Stomach (tissue), 9 donors: ENCODE measurements around the gene DES. TPM values are rescaled to one million over a fixed set of nuclear protein-coding genes. Genes with fewer than 3 reads are reported as not detected.

ENCODE experiments used
- DNase-seq, 2 donors: peaks; one replicate each; pipeline versions ENCODE4 v3.0.0 to v3.0.0-alpha.2; 2013 to 2019
- H3K27ac ChIP-seq, 5 donors: fragments of 200-600 bp in 4 of 5; sonication (generic) in 4 of 5; one replicate each; pipeline ENCODE4 v1.5.1; 2013 to 2019; ENCODE audit warnings: mild to moderate bottlenecking in 1 of 5, moderate library complexity in 1 of 5
- H3K27me3 ChIP-seq, 3 donors: fragments of 200-600 bp; sonication (generic); one replicate each; pipeline ENCODE4 v1.5.1; 2017 to 2019; ENCODE audit warnings: mixed run types in 1 of 3
- H3K36me3 ChIP-seq, 4 donors: fragments of 200-600 bp; sonication (generic); 1 replicate in 3 of 4; 2 replicates in 1 of 4; pipeline ENCODE4 v1.5.1; 2016 to 2019
- H3K4me1 ChIP-seq, 4 donors: fragments of 200-600 bp; sonication (generic); one replicate each; pipeline ENCODE4 v1.5.1; 2016 to 2019
- H3K4me3 ChIP-seq, 4 donors: fragments of 200-600 bp; sonication (generic) in 3 of 4; one replicate each; pipeline ENCODE4 v1.5.1; 2016 to 2019; ENCODE audit warnings: mild to moderate bottlenecking in 1 of 4
- H3K9me3 ChIP-seq, 4 donors: fragments of 200-600 bp; sonication (generic); one replicate each; pipeline ENCODE4 v1.5.1; 2016 to 2019
- CTCF ChIP-seq, 7 experiments: fragments of 450-650 bp in 4 of 7; fragments of 200-600 bp in 3 of 7; sonication (generic) in 3 of 7; IDR thresholded peaks; one replicate each; pipeline ENCODE4 v1.5.1; 2016 to 2019; ENCODE audit warnings: antibody characterized with exemption in 7 of 7, control low read depth in 2 of 7, mild to moderate bottlenecking in 1 of 7
- EP300 ChIP-seq: sonication (generic); formaldehyde crosslinking; IDR thresholded peaks from one replicate; pipeline ENCODE4 v1.6.1; 2017; ENCODE audit warnings: antibody characterized with exemption
- POLR2A ChIP-seq, 4 donors: fragments of 450-650 bp; IDR thresholded peaks; one replicate each; pipeline ENCODE4 v1.6.1; 2016; ENCODE audit warnings: antibody characterized with exemption in 4 of 4, control low read depth in 2 of 4, mild to moderate bottlenecking in 1 of 4, moderate library complexity in 1 of 4
- POLR2AphosphoS5 ChIP-seq, 3 donors: sonication (generic); formaldehyde crosslinking; IDR thresholded peaks; one replicate each; pipeline ENCODE4 v1.6.1; 2016; ENCODE audit warnings: antibody characterized with exemption in 3 of 3
- WGBS, 5 donors: extraction: QIAGEN DNeasy Blood & Tissue Kit in 3 of 5; methylation state at CpG; one replicate each; pipeline versions ENCODE4 v1.1.5 to v1.1.7; 2013 to 2018; 5-methylcytosine and 5-hydroxymethylcytosine counted together
- intact Hi-C: fragments of 100-400 bp; cut with DNase I; formaldehyde crosslinking; loops from one replicate; pipeline ENCODE4 v1.15.1; 2023; ENCODE audit warnings: low total_unique reads
- polyA plus RNA-seq, 3 donors: library from polyadenylated mRNA; stranded (reverse); fragments of 200-250 nt; gene quantifications; one replicate each; pipeline ENCODE4 v1.2.3, GENCODE V29; 2013
- total RNA-seq, 5 donors: library from RNA; depleted of rRNA; stranded (reverse); fragments of >200 nt; gene quantifications; one replicate each; pipeline versions ENCODE4 v1.1.0 to v1.2.3, GENCODE V29; 2014 to 2016
- donor health status: healthy with polysubstance abuse.
- donor health status: Bipolar disorder and iron deficiency.
- donor health status: healthy.

DES gene
- total and polyA plus RNA-seq, 8 donors: 122 to 5,539 (median 1,138) TPM

DNA sequence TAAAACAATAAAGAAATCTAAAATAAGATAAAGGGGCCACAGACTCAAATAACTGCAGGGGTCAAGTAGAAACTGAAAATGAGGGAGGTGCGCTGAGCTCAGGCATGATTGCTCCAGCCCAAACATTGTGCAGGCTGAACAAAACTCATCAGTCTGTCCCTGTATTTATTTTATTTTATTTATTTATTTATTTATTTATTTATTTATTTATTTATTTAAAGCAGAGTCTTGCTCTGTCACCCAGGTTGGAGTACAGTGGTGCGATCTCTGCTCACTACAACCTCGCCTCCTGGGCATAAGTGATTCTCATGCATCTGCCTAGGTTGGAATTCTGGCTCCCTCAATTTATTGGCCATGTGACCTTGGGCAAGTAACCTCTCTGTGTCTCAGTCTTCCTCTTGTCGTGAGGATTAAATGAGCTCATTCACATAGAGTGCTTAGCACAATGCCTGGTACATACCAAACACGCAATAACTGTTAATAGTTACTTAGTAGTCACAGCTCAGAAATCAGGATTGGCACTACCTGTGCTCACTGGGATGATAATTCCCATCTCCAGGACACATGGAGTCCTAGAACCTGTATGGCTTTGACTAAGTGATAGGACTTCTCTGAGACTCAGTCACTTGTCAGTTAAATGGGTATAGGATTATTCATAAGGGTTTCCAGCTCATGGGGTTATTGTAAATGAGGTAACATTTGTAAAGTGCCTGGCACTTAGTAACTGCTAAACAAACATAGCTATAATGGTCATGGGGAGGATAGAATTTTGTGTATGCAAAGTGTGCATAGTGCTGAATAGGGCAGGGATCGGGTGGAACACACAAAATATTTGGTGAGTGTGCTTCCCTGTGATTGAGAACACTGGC, 22.4 kb downstream of the DES start:
- TF ChIP-seq POLR2AphosphoS5 (IDR thresholded peaks at IDR 0.05) (no peak), EP300 (no peak), POLR2A (IDR thresholded peaks at IDR 0.05) (no peak), CTCF (IDR thresholded peaks at IDR 0.05) (no peak)
- H3K27me3 ChIP-seq: peaks cover 0 to 81% (median 36%) of the 10 kb centered on the region in 3 donors
- DNase-seq: no peak
- H3K4me1 ChIP-seq: peaks cover 15 to 39% (median 25%) of the 10 kb centered on the region in 4 donors
- intact Hi-C loops: no loop called here
- H3K27ac ChIP-seq: peak overlapping the region in 4 of 5 donors; percentile 66 to 95 (median 86)
- H3K4me3 ChIP-seq: peak overlapping the region in 3 of 4 donors; percentile 64 to 75 (median 67)
- no peaks in the 10 kb centered on the region for H3K36me3 ChIP-seq
- no peaks in the 10 kb centered on the region for H3K9me3 ChIP-seq
- 69 to 72% (median 70%) methylated on average over 6 of the region's 6 CpGs for WGBS, 5 donors

DNA sequence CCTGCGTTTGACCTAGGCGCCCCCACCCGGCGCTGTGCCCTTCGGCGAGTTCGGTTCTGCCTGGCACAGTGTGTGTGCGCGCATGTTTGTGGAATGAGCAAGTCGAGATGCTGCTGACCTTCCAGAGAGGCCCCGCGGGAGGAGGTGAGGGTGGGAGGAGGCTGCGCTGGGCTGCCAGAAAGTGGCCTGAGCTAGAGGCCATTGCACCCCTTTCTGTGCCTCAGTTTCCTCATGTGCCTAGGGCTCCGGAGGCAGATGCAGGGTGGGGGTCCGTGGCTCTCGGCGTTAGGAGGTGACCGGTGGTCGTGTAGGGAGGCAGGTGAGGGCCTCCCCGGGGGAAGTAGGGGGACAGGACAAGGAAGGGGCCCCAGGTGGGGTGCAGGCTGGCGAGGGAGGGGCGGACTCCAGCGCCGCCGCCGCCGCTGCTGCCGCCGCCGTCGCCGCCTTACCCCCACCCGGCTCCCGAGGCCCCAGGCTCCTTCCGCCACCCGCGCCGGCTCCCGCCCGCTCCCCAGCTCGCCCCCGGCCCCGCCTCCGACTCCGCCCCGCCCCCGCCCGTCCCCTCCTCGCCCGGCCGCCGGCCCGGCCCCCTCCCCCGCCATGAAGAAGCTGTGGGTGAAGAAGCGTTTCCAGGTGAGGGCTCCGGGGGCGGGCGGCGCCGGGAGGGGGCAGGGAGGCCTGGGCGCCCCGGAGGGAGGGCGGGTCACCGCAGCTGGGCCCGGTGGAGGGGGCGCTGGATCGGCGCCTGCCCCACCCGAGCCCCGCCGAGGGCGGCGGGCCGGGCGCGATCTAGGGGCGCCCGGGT, 23.5 kb downstream of the DES start:
- H3K4me1 ChIP-seq: peaks cover 15 to 39% (median 25%) of the 10 kb centered on the region in 4 donors
- peak; percentile 53 to 86 for DNase-seq

DNA sequence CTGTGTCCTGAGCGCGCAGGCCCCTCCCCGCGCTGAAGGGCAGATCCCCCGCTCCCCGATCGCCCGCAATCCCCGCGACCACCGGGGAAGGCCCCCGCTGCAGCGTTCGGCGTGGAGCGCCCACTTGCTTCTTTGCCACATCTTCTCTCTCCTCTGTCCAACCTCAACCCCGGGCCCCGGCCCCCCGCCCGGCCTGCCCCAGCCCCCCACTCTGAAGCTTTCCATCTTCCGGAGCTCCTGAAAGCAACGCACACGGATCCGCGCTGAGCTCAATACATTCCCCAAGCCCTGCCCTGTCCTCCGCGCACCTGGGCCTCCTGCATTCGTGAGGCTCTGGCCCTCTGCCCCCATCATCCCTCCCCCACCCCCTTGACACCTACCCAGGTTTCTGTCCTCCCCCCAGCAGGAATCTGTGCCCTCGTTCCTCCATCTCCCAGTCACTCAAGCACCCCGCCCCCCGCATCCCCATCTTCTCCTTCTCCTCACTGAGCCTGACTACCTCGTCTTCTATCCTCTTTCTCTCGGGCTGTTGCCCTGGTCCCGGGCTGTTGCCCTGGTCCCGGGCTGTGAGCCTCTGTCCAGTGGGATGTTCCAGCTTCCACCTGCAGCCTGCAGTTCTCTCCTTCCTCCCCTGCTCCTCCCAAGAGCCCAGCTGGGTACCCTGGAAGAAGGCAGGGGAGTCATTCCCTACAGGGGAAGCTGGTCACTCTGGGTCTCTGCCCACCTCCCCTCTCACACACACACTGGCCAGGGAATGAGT, 24.3 kb downstream of the DES start:
- Histone ChIP-seq H3K36me3 (no peaks in the 10 kb centered on the region), H3K4me1 (peaks cover 15 to 44% (median 25%) of the 10 kb centered on the region in 4 donors), H3K4me3 (peak overlapping the region; percentile 64 to 80 (median 71)), H3K27ac (peak overlapping the region in 4 of 5 donors; percentile 66 to 95 (median 86)), H3K27me3 (peaks cover 0 to 85% (median 37%) of the 10 kb centered on the region in 3 donors), H3K9me3 (no peaks in the 10 kb centered on the region)
- TF ChIP-seq EP300 (no peak), POLR2AphosphoS5 (IDR thresholded peaks at IDR 0.05) (no peak), POLR2A (IDR thresholded peaks at IDR 0.05) (no peak), CTCF (IDR thresholded peaks at IDR 0.05) (no peak)
- WGBS, 5 donors: 4 to 7% (median 6%) methylated on average over 27 to 35 of the region's 35 CpGs
- intact Hi-C loops: no loop called here
- DNase-seq: no peak

More for the DNA sequence above, 23.5 kb downstream of the DES start:
- Histone ChIP-seq H3K4me3 (peak overlapping the region; percentile 64 to 80 (median 71)), H3K9me3 (no peaks in the 10 kb centered on the region), H3K36me3 (no peaks in the 10 kb centered on the region), H3K27ac (peak overlapping the region; percentile 34 to 95 (median 82)), H3K27me3 (peaks cover 0 to 80% (median 31%) of the 10 kb centered on the region in 3 donors)
- TF ChIP-seq POLR2AphosphoS5 (IDR thresholded peaks at IDR 0.05) (peak in 2 of 3 donors; percentile 4 to 6), CTCF (IDR thresholded peaks at IDR 0.05) (no peak), POLR2A (IDR thresholded peaks at IDR 0.05) (no peak)
- 1 to 3% (median 1%) methylated on average over 30 to 77 of the region's 78 CpGs for WGBS, 5 donors
- intact Hi-C loops: no loop called here
